H1 (cell line): ENCODE measurements around the gene GGA2.

Source experiments
- EP300 ChIP-seq, 2 experiments: IDR thresholded peaks; 1 replicate in 1 of 2; 2 replicates in 1 of 2; pipeline ENCODE4 v1.6.1; 2011 to 2012; ENCODE audit warnings: low read depth in 2 of 2, low read length in 2 of 2, mild to moderate bottlenecking in 2 of 2, borderline replicate concordance in 1 of 2, inconsistent platforms in 1 of 2, moderate library complexity in 1 of 2
- EZH2 ChIP-seq: fragments of 200-600 bp; sonication (generic); IDR thresholded peaks from 2 replicates; pipeline ENCODE4 v1.7.1; 2012; ENCODE audit warnings: low read depth, mild to moderate bottlenecking, moderate library complexity, low read length, inconsistent platforms; ENCODE audit not compliant: severe bottlenecking
- JUND ChIP-seq: IDR thresholded peaks from 2 replicates; pipeline ENCODE4 v1.6.1; 2011; ENCODE audit warnings: mild to moderate bottlenecking, improper control_type of control experiment, low read length
- POLR2A ChIP-seq, 2 experiments: IDR thresholded peaks; 1 replicate in 1 of 2; 2 replicates in 1 of 2; pipeline ENCODE4 v1.6.1; 2011; ENCODE audit warnings: low read depth in 2 of 2, low read length in 2 of 2, mild to moderate bottlenecking in 2 of 2; ENCODE audit errors: control extremely low read depth in 1 of 2
- RAD21 ChIP-seq, 2 experiments: IDR thresholded peaks in 1 of 2; conservative IDR thresholded peaks in 1 of 2; 2 replicates each; pipeline ENCODE4 v1.6.1; 2011; ENCODE audit warnings: low read depth in 2 of 2, low read length in 2 of 2, improper control_type of control experiment in 1 of 2, inconsistent platforms in 1 of 2, mild to moderate bottlenecking in 1 of 2, moderate library complexity in 1 of 2
- RXRA ChIP-seq: IDR thresholded peaks from 2 replicates; pipeline ENCODE4 v1.6.1; 2011; ENCODE audit warnings: low read depth, mild to moderate bottlenecking, low read length, moderate library complexity; ENCODE audit not compliant: insufficient read depth
- SP1 ChIP-seq: IDR thresholded peaks from 2 replicates; pipeline ENCODE4 v1.6.1; 2011; ENCODE audit warnings: low read depth, low read length
- SRF ChIP-seq: IDR thresholded peaks from 2 replicates; pipeline ENCODE4 v1.6.1; 2011; ENCODE audit warnings: mild to moderate bottlenecking, low read depth, low read length, moderate library complexity
- SUZ12 ChIP-seq: fragments of 200-600 bp; sonication (generic); IDR thresholded peaks from 2 replicates; pipeline ENCODE4 v1.6.1; 2012; ENCODE audit warnings: mild to moderate bottlenecking, inconsistent platforms, low read length, moderate library complexity, mixed read lengths
- TAF1 ChIP-seq: IDR thresholded peaks from 2 replicates; pipeline ENCODE4 v1.6.1; 2011; ENCODE audit warnings: mild to moderate bottlenecking, low read depth, low read length
- YY1 ChIP-seq: IDR thresholded peaks from 2 replicates; pipeline ENCODE4 v1.6.1; 2011; ENCODE audit warnings: low read depth, mild to moderate bottlenecking, low read length
- TF ChIP-seq, protein P1 (sequence below), 3 experiments: IDR thresholded peaks; 1 replicate in 2 of 3; 2 replicates in 1 of 3; pipeline versions ENCODE4 v1.5.1 to v1.6.1; 2011; ENCODE audit warnings: low read length in 3 of 3, mild to moderate bottlenecking in 3 of 3, inconsistent platforms in 2 of 3, low read depth in 1 of 3, moderate library complexity in 1 of 3; ENCODE audit not compliant: insufficient read depth in 1 of 3; ENCODE audit errors: control extremely low read depth in 1 of 3
- TF ChIP-seq, protein P2 (sequence below): IDR thresholded peaks from 2 replicates; pipeline ENCODE4 v1.6.1; 2011; ENCODE audit warnings: low read depth, mild to moderate bottlenecking, low read length; ENCODE audit not compliant: insufficient read depth

DNA sequence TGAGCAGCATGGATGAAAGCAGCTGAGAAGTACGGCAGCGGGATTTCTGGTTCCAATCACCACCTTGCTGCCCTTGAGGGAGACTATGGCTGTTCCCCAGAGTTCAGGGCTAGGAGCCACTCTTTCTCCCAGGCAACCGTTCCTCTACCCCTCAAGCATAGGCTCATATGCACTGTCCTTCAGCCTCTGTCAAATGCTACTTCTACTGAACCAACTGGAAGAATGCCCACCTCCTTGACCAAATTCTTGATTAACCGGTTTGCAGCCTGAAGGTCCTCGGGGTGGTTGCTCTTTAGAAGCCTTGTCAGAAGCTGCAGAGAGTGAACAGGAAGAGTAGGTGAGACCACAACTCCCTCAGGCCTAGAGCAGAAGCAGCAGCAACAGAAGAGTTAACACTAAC lies 23.8 kb downstream of the GGA2 start:
- TF ChIP-seq, protein P1, sequence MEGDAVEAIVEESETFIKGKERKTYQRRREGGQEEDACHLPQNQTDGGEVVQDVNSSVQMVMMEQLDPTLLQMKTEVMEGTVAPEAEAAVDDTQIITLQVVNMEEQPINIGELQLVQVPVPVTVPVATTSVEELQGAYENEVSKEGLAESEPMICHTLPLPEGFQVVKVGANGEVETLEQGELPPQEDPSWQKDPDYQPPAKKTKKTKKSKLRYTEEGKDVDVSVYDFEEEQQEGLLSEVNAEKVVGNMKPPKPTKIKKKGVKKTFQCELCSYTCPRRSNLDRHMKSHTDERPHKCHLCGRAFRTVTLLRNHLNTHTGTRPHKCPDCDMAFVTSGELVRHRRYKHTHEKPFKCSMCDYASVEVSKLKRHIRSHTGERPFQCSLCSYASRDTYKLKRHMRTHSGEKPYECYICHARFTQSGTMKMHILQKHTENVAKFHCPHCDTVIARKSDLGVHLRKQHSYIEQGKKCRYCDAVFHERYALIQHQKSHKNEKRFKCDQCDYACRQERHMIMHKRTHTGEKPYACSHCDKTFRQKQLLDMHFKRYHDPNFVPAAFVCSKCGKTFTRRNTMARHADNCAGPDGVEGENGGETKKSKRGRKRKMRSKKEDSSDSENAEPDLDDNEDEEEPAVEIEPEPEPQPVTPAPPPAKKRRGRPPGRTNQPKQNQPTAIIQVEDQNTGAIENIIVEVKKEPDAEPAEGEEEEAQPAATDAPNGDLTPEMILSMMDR (IDR thresholded peaks at IDR 0.05; ENCODE audit: control extremely low read depth in 1 of 3, insufficient read depth in 1 of 3, low read depth in 1 of 3, low read length in 3 of 3), result no peak
- no peak for TF ChIP-seq JUND
- TF ChIP-seq EZH2, result no peak
- no peak for TF ChIP-seq SRF
- TF ChIP-seq RAD21 (IDR thresholded peaks at IDR 0.05 in 1 of 2, conservative IDR thresholded peaks at IDR 0.05 in 1 of 2; ENCODE audit: low read depth in 2 of 2, low read length in 2 of 2), result no peak
- TF ChIP-seq, protein P2, sequence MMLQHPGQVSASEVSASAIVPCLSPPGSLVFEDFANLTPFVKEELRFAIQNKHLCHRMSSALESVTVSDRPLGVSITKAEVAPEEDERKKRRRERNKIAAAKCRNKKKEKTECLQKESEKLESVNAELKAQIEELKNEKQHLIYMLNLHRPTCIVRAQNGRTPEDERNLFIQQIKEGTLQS, result no peak
- TF ChIP-seq SP1, result no peak
- no peak for TF ChIP-seq YY1
- TF ChIP-seq SUZ12, result no peak
- no peak for TF ChIP-seq POLR2A (IDR thresholded peaks at IDR 0.05; ENCODE audit: control extremely low read depth in 1 of 2, low read depth in 2 of 2, low read length in 2 of 2)
- no peak for TF ChIP-seq TAF1
- no peak for TF ChIP-seq EP300 (IDR thresholded peaks at IDR 0.05; ENCODE audit: borderline replicate concordance in 1 of 2, low read depth in 2 of 2, low read length in 2 of 2)
- TF ChIP-seq RXRA, result no peak
